WTC11 (cell line): ENCODE results near the gene PTPN3. TPM values are rescaled to one million over a fixed set of nuclear protein-coding genes. Genes with fewer than 3 reads are reported as not detected.

Source experiments
- ATAC-seq: fragments of 200-7000 bp; cut with Tn5 transposase; 2 replicates; pipeline ENCODE4 v1.10.0; 2021; ENCODE audit warnings: mild to moderate bottlenecking, moderate library complexity
- CTCF ChIA-PET: fragments of 300-600 bp; sonication (Branson Sonifier 250); formaldehyde crosslinking; loops from one replicate; lab custom pipeline; 2021; ENCODE audit warnings: antibody characterized with exemption; lab: Charles Lee
- POLR2A ChIA-PET: fragments of 350-600 bp; sonication (Branson Sonifier 250); formaldehyde crosslinking; loops from one replicate; lab custom pipeline; 2021; ENCODE audit warnings: antibody characterized with exemption; lab: Charles Lee
- DNase-seq: peaks from one replicate; pipeline ENCODE4 v3.0.0; 2021; ENCODE audit warnings: low spot score
- H3K27ac Mint-ChIP-seq: 2 replicates; pipeline ENCODE4 v1.8.0; 2021; ENCODE audit warnings: mixed read lengths
- H3K27me3 Mint-ChIP-seq: 2 replicates; pipeline ENCODE4 v1.8.0; 2021; ENCODE audit warnings: low read depth, mild to moderate bottlenecking, moderate library complexity, mixed read lengths
- H3K36me3 Mint-ChIP-seq: 2 replicates; pipeline ENCODE4 v1.8.0; 2021; ENCODE audit warnings: mixed read lengths
- H3K4me1 Mint-ChIP-seq: 2 replicates; pipeline ENCODE4 v1.8.0; 2022; ENCODE audit warnings: mixed read lengths
- H3K4me3 Mint-ChIP-seq: 2 replicates; pipeline ENCODE4 v1.8.0; 2021; ENCODE audit warnings: mild to moderate bottlenecking, moderate library complexity, mixed read lengths
- H3K9me3 Mint-ChIP-seq: 2 replicates; pipeline ENCODE4 v1.8.0; 2021; ENCODE audit warnings: mixed read lengths
- CBFB ChIP-seq: sonication (generic); formaldehyde crosslinking; IDR thresholded peaks from 2 replicates; pipeline ENCODE4 v1.8.1; 2022; ENCODE audit warnings: mild to moderate bottlenecking, low read depth, missing genetic modification reagents
- ESRRA ChIP-seq: sonication (generic); formaldehyde crosslinking; IDR thresholded peaks from 2 replicates; pipeline ENCODE4 v1.8.1; 2022; ENCODE audit warnings: mild to moderate bottlenecking, missing genetic modification reagents, borderline replicate concordance
- ETV6 ChIP-seq: sonication (generic); formaldehyde crosslinking; IDR thresholded peaks from 2 replicates; pipeline ENCODE4 v1.8.1; 2022; ENCODE audit warnings: mild to moderate bottlenecking, missing genetic modification reagents
- FOXJ3 ChIP-seq: sonication (generic); formaldehyde crosslinking; IDR thresholded peaks from 2 replicates; pipeline ENCODE4 v1.9.0; 2021; ENCODE audit warnings: missing genetic modification reagents, mild to moderate bottlenecking, borderline replicate concordance
- GRHL2 ChIP-seq: fragments of 250-450 bp; sonication (Bioruptor Pico); IDR thresholded peaks from 2 replicates; pipeline ENCODE4 v1.8.0; 2022; ENCODE audit warnings: mild to moderate bottlenecking, moderate library complexity; ENCODE audit not compliant: insufficient replicate concordance, severe bottlenecking
- IRF2 ChIP-seq: sonication (generic); formaldehyde crosslinking; IDR thresholded peaks from 2 replicates; pipeline ENCODE4 v1.8.0; 2022; ENCODE audit warnings: low read depth, missing genetic modification reagents, borderline replicate concordance
- JUN ChIP-seq: sonication (generic); formaldehyde crosslinking; IDR thresholded peaks from 2 replicates; pipeline ENCODE4 v1.8.0; 2023; ENCODE audit warnings: mild to moderate bottlenecking, missing genetic modification reagents
- KAT7 ChIP-seq: sonication (generic); formaldehyde crosslinking; IDR thresholded peaks from 2 replicates; pipeline ENCODE4 v1.8.1; 2023; ENCODE audit warnings: missing genetic modification reagents, mild to moderate bottlenecking, borderline replicate concordance
- MYBL2 ChIP-seq: sonication (generic); formaldehyde crosslinking; IDR thresholded peaks from 2 replicates; pipeline ENCODE4 v1.8.1; 2023; ENCODE audit warnings: mild to moderate bottlenecking, moderate library complexity, missing genetic modification reagents
- NFATC4 ChIP-seq: fragments of 250-450 bp; sonication (Bioruptor Pico); IDR thresholded peaks from 2 replicates; pipeline ENCODE4 v1.9.0; 2021; ENCODE audit warnings: mild to moderate bottlenecking
- SMAD4 ChIP-seq: sonication (generic); formaldehyde crosslinking; IDR thresholded peaks from 2 replicates; pipeline ENCODE4 v1.8.0; 2022; ENCODE audit warnings: mild to moderate bottlenecking, missing genetic modification reagents
- SOX15 ChIP-seq: fragments of 250-450 bp; sonication (Bioruptor Pico); IDR thresholded peaks from 2 replicates; pipeline ENCODE4 v1.9.0; 2021; ENCODE audit warnings: mild to moderate bottlenecking
- TCF7 ChIP-seq: sonication (generic); formaldehyde crosslinking; IDR thresholded peaks from 2 replicates; pipeline ENCODE4 v1.8.0; 2022; ENCODE audit warnings: mild to moderate bottlenecking, low read depth, missing genetic modification reagents, moderate library complexity
- ZBTB21 ChIP-seq: sonication (generic); formaldehyde crosslinking; IDR thresholded peaks from 2 replicates; pipeline ENCODE4 v1.8.1; 2023; ENCODE audit warnings: mild to moderate bottlenecking, missing genetic modification reagents, borderline replicate concordance
- ZNF121 ChIP-seq: sonication (generic); formaldehyde crosslinking; IDR thresholded peaks from 2 replicates; pipeline ENCODE4 v1.8.0; 2023; ENCODE audit warnings: missing genetic modification reagents
- ZNF416 ChIP-seq: fragments of 250-450 bp; sonication (Bioruptor Pico); IDR thresholded peaks from 2 replicates; pipeline ENCODE4 v1.9.0; 2021; ENCODE audit warnings: mild to moderate bottlenecking, inconsistent platforms
- total RNA-seq: library from RNA; stranded (reverse); gene quantifications from 3 replicates; pipeline ENCODE4 v1.2.3, GENCODE V29; 2021
- TF ChIP-seq, protein P1 (sequence below): fragments of 200-600 bp; IDR thresholded peaks from 2 replicates; pipeline ENCODE4 v1.8.0; 2022; ENCODE audit warnings: antibody characterized with exemption
- TF ChIP-seq, protein P2 (sequence below): fragments of 250-450 bp; sonication (Bioruptor Pico); IDR thresholded peaks from 2 replicates; pipeline ENCODE4 v2.1.2; 2022; ENCODE audit warnings: mild to moderate bottlenecking, moderate library complexity
- TF ChIP-seq, protein P3 (sequence below): sonication (generic); formaldehyde crosslinking; IDR thresholded peaks from 2 replicates; pipeline ENCODE4 v1.8.1; 2023; ENCODE audit warnings: mild to moderate bottlenecking, missing genetic modification reagents, moderate library complexity
- TF ChIP-seq, protein P4 (sequence below): sonication (generic); formaldehyde crosslinking; IDR thresholded peaks from 2 replicates; pipeline ENCODE4 v1.8.0; 2022; ENCODE audit warnings: mild to moderate bottlenecking, missing genetic modification reagents
- TF ChIP-seq, protein P5 (sequence below): sonication (generic); formaldehyde crosslinking; IDR thresholded peaks from 2 replicates; pipeline ENCODE4 v1.8.1; 2022; ENCODE audit warnings: mild to moderate bottlenecking, moderate library complexity, missing genetic modification reagents

The PTPN3 gene
- total RNA-seq, 1 experiment from 2014 or later, result 1.7 TPM

DNA sequence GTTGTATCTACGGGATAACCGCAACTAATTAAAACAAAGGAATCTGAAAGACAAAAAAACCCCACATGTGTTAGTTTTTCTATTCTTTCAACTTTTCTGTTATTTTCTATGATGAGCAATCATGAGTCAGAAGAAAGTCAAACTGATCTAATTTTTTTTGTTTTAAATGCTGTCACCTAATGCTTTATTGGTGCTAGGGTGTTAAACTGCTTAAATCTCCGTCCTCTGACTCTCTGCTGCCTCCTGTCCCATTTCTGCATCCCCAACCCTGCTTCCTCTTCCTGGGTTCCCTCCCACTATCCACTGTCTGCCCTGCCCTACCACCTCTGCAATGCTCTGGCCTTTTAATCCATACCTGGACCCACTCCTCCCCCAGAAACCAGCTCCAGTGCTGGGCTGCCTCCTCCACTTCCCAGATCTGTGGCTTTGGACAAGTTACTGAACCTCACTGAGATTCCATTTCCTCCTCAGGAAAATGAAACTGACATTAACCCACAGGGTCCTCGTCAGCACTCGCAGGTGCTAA, 15.7 kb downstream of the PTPN3 start (continued):
- TF ChIP-seq SOX15 (CRISPR knock-in tag) (no peak), GRHL2 (no peak), FOXJ3 (CRISPR knock-in tag) (no peak), NFATC4 (no peak), MYBL2 (CRISPR knock-in tag) (no peak)
- TF ChIP-seq, all 79 proteins: peak for 0

DNA sequence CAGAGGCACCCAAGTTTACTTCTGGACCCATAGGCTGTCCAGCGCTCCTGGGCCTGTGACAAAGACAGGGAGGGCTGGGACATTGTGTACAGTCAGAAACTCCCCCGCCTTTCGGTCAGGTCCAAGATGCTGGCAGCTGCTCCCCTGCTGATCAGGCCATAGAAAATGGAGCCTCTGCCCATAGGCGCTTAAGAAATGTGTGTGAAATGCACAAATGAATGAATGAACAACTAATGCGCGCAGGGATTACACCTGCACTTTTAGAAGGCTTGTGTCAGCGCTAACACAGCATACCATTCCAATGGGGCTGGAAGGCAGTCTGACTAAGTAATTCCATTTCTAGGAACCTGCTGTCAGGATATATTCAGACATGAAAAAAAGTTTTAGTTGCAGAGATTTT, 16.3 kb downstream of the PTPN3 start:
- DNase-seq, result no peak
- H3K27me3 Mint-ChIP-seq, result no peaks in the 10 kb centered on the region; the same call in 1 of the 2 replicates
- ChIA-PET POLR2A (no interaction called here), CTCF (interaction anchor here (2.5 kb wide), 1 partner anchor 12 kb away, joined by 10 read pairs; no protein-coding TSS in a partner anchor)
- TF ChIP-seq IRF2 (CRISPR knock-in tag), result no peak
- no peak for TF ChIP-seq FOXJ3 (CRISPR knock-in tag)
- TF ChIP-seq, protein P1, sequence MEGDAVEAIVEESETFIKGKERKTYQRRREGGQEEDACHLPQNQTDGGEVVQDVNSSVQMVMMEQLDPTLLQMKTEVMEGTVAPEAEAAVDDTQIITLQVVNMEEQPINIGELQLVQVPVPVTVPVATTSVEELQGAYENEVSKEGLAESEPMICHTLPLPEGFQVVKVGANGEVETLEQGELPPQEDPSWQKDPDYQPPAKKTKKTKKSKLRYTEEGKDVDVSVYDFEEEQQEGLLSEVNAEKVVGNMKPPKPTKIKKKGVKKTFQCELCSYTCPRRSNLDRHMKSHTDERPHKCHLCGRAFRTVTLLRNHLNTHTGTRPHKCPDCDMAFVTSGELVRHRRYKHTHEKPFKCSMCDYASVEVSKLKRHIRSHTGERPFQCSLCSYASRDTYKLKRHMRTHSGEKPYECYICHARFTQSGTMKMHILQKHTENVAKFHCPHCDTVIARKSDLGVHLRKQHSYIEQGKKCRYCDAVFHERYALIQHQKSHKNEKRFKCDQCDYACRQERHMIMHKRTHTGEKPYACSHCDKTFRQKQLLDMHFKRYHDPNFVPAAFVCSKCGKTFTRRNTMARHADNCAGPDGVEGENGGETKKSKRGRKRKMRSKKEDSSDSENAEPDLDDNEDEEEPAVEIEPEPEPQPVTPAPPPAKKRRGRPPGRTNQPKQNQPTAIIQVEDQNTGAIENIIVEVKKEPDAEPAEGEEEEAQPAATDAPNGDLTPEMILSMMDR, result no peak
- TF ChIP-seq ZNF416 (CRISPR knock-in tag), result no peak
- TF ChIP-seq JUN (CRISPR knock-in tag), result no peak
- TF ChIP-seq TCF7, result no peak
- no peak for TF ChIP-seq KAT7
- TF ChIP-seq, protein P2, sequence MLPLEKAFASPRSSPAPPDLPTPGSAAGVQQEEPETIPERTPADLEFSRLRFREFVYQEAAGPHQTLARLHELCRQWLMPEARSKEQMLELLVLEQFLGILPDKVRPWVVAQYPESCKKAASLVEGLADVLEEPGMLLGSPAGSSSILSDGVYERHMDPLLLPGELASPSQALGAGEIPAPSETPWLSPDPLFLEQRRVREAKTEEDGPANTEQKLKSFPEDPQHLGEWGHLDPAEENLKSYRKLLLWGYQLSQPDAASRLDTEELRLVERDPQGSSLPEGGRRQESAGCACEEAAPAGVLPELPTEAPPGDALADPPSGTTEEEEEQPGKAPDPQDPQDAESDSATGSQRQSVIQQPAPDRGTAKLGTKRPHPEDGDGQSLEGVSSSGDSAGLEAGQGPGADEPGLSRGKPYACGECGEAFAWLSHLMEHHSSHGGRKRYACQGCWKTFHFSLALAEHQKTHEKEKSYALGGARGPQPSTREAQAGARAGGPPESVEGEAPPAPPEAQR (CRISPR knock-in tag), result no peak
- TF ChIP-seq ESRRA (CRISPR knock-in tag), result no peak
- no peak for TF ChIP-seq SMAD4 (CRISPR knock-in tag)
- no peak for TF ChIP-seq SOX15 (CRISPR knock-in tag)
- TF ChIP-seq, protein P3, sequence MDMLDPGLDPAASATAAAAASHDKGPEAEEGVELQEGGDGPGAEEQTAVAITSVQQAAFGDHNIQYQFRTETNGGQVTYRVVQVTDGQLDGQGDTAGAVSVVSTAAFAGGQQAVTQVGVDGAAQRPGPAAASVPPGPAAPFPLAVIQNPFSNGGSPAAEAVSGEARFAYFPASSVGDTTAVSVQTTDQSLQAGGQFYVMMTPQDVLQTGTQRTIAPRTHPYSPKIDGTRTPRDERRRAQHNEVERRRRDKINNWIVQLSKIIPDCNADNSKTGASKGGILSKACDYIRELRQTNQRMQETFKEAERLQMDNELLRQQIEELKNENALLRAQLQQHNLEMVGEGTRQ, result no peak
- TF ChIP-seq ZNF121 (CRISPR knock-in tag), result no peak
- TF ChIP-seq, protein P4, sequence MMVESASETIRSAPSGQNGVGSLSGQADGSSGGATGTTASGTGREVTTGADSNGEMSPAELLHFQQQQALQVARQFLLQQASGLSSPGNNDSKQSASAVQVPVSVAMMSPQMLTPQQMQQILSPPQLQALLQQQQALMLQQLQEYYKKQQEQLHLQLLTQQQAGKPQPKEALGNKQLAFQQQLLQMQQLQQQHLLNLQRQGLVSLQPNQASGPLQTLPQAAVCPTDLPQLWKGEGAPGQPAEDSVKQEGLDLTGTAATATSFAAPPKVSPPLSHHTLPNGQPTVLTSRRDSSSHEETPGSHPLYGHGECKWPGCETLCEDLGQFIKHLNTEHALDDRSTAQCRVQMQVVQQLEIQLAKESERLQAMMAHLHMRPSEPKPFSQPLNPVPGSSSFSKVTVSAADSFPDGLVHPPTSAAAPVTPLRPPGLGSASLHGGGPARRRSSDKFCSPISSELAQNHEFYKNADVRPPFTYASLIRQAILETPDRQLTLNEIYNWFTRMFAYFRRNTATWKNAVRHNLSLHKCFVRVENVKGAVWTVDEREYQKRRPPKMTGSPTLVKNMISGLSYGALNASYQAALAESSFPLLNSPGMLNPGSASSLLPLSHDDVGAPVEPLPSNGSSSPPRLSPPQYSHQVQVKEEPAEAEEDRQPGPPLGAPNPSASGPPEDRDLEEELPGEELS (CRISPR knock-in tag), result no peak
- no peak for TF ChIP-seq CBFB (CRISPR knock-in tag)
- no peak for TF ChIP-seq ETV6 (CRISPR knock-in tag)
- no peaks in the 10 kb centered on the region for H3K9me3 Mint-ChIP-seq
- H3K27ac Mint-ChIP-seq, result no peak overlapping the region
- H3K4me1 Mint-ChIP-seq, result peaks cover 10% of the 10 kb centered on the region; the same call in 1 of the 2 replicates
- ATAC-seq, result no peak
- H3K4me3 Mint-ChIP-seq, result no peak overlapping the region
- H3K36me3 Mint-ChIP-seq, result no peaks in the 10 kb centered on the region

DNA sequence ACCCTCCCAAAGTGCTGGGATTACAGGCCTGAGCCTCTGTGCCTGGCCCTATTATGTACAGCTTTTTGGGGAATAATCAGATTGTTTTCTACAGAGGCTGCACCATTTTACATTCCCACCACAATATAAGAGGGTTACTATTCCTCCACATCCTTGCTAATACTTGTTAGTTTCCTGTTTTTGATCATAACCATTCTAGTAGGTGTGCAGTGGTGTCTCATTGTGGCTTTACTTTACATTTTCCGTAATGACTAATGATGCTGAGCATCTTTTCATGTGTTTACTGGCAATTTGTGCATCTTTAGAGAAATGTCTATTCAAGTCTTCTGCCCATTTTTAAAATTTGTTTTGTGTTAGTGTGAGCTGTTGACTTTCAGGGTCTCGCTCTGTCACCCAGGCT, 18.3 kb downstream of the PTPN3 start:
- Mint-ChIP-seq H3K27ac (no peak overlapping the region), H3K4me1 (peaks cover 12% of the 10 kb centered on the region; the same call in 1 of the 2 replicates), H3K36me3 (no peaks in the 10 kb centered on the region), H3K4me3 (no peak overlapping the region), H3K27me3 (no peaks in the 10 kb centered on the region), H3K9me3 (no peaks in the 10 kb centered on the region)
- no peak for ATAC-seq
- DNase-seq, result no peak
- CTCF ChIA-PET, result interaction anchor here (1.3 kb wide), 1 partner anchor 10 kb away, joined by 11 read pairs; no protein-coding TSS in a partner anchor
- no peak for TF ChIP-seq ZBTB21 (CRISPR knock-in tag)
- TF ChIP-seq, protein P5, sequence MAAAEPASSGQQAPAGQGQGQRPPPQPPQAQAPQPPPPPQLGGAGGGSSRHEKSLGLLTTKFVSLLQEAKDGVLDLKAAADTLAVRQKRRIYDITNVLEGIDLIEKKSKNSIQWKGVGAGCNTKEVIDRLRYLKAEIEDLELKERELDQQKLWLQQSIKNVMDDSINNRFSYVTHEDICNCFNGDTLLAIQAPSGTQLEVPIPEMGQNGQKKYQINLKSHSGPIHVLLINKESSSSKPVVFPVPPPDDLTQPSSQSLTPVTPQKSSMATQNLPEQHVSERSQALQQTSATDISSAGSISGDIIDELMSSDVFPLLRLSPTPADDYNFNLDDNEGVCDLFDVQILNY (CRISPR knock-in tag), result no peak
- POLR2A ChIA-PET, result no interaction called here
